D721Med (cell line): ENCODE data around the gene GNG7.

ENCODE experiments used
- DNase-seq: peaks from one replicate; pipeline ENCODE4 v3.0.0; 2011; ENCODE audit warnings: low spot score; ENCODE audit not compliant: insufficient read length
- FAIRE-seq: peaks from 2 replicates; lab custom pipeline; 2011; peaks lifted over from hg19 to GRCh38; lab: Jason Lieb, UNC
- TF ChIP-seq, protein P1 (sequence below): IDR thresholded peaks from 2 replicates; pipeline ENCODE4 v1.5.1; 2012; ENCODE audit warnings: mild to moderate bottlenecking, control low read depth; ENCODE audit not compliant: insufficient read depth; ENCODE audit errors: missing control alignments

The GNG7 gene

DNA sequence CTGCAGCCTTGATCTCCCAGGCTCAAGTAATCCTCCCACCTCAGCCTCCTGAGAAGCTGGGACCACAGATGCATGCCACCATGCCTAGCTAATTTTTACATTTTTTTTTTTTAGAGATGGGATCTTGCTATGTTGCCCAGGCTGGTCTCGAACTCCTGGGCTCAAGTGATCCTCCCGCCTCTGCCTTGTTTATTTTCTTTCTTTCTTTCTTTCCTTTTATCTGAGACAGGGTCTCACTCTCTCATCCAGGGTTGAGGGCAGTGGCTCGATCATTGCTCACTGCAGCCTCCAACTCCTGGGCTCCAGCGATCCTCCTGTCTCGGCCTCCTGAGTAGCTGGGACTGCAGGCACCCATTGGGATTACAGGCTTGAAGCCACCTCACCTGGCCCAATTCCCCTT is 3.8 kb upstream of the GNG7 start:
- no peak for FAIRE-seq
- DNase-seq, result no peak
- TF ChIP-seq, protein P1, sequence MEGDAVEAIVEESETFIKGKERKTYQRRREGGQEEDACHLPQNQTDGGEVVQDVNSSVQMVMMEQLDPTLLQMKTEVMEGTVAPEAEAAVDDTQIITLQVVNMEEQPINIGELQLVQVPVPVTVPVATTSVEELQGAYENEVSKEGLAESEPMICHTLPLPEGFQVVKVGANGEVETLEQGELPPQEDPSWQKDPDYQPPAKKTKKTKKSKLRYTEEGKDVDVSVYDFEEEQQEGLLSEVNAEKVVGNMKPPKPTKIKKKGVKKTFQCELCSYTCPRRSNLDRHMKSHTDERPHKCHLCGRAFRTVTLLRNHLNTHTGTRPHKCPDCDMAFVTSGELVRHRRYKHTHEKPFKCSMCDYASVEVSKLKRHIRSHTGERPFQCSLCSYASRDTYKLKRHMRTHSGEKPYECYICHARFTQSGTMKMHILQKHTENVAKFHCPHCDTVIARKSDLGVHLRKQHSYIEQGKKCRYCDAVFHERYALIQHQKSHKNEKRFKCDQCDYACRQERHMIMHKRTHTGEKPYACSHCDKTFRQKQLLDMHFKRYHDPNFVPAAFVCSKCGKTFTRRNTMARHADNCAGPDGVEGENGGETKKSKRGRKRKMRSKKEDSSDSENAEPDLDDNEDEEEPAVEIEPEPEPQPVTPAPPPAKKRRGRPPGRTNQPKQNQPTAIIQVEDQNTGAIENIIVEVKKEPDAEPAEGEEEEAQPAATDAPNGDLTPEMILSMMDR, result no peak

DNA sequence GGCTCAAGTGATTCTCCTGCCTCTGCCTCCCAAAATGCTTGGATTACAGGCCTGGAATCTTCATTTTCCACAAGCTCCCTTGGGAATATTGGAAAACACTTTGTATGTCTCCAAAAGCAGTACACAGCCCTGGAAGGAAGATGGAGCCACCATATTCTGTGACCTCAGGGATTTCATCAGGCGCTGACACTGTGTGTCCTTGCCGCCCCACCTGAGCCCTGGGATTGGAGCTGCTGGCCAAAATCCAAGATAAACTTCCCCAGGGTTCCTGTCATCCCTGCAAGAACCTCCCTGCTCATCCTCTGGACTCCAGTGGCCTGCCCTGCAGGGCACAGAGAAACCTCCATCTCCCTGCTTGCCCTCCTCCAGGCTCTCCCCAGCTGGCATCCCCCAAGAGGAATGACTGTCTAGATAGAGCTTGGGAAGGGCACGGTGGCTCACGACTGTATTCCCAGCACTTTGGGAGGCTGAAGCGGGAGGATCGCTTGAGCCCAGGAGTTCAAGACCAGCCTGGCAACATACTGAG is 1.3 kb upstream of the GNG7 start:
- DNase-seq (no peak), FAIRE-seq (no peak)
- TF ChIP-seq, protein P1, result no peak

DNA sequence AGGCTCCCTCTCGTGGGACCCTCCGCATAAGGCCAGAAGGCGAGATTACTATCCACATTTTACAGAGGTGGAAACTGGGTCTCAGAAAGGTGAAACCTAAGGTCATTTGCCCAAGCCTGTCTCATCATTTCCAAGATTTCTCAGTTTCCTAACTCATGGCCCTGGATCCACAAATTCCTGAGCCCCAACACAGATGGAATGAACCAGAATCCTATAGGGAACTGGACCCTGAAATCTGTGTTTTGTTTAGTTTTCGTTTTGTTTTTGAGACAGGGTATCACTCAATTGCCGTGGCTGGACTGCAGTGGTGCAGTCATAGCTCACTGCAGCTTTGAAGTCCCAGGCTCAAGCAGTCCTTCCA is 563 bp upstream of the GNG7 start:
- FAIRE-seq (no peak), DNase-seq (no peak)
- TF ChIP-seq, protein P1, result no peak

DNA sequence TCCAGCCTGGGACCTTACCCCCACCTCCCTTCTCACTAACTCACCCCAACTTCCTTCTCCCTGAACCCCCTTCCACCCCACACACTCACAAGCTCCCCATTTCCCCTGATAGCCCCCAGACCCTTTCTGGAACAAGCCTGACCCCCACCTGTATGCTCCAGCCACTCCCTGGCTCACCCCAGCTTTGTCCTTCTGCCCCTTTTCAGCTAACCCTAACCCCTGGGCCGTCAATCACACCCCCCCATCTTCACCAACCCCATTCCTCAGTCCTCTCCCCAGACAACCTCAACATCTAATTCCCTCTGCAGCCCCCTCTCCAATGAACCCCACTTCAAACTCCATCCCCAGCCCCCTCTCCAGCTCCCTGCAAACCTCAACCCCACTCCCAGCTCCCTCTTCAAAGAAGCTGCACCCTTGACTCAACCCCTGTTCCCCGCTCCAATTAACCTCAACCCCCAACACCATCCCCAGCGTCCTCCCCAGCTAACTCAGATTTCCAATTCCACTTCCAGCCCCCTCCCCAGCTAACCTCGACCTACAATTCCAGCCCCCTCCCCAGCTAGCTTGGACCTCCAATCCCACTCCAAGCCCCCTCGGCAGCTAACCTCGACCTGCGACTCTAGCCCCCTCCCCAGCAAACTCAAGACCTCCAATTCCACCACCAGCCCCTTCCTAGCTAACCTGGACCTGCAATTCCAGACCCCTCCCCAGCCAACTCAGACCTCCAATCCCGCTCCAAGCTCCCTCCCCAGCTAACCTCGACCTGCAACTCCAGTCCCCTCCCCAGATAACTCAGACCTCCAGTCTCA is 929 bp downstream of the GNG7 start:
- TF ChIP-seq, protein P1, result no peak
- no peak for DNase-seq
- no peak for FAIRE-seq

DNA sequence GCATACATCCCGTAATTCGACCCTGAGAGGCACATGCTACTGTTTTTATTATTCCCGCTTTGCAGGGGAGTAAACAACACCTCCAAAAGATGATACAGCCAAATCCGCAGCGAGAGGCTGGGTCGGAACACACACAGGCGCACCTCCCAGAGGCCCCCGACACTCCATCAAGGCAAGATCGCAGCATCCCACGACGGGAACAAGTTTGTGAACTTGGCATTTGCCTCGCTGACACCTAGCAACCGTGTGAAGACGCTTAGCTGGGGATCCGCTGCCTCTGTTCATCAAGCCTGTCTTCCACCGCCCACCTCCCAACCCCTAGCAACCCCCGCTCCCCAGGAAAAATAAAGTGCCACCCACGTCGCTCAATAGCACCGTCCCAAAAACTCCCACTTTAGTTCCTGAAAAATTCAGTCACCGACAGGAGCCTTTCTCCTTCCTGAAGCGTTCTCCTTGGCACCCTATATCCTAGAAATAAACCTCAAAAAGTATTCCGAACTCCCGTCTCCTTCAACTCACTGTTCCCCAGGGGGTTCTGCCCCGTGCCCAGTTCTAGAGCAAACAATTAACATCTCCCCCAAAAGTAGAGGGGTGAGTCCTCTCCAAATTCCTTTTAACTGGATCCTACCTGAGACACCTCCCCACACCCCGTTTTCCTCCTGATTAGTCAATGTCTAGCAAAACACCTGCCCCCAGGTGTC is 1.7 kb downstream of the GNG7 start:
- FAIRE-seq, result no peak
- TF ChIP-seq, protein P1, result no peak
- DNase-seq, result no peak

DNA sequence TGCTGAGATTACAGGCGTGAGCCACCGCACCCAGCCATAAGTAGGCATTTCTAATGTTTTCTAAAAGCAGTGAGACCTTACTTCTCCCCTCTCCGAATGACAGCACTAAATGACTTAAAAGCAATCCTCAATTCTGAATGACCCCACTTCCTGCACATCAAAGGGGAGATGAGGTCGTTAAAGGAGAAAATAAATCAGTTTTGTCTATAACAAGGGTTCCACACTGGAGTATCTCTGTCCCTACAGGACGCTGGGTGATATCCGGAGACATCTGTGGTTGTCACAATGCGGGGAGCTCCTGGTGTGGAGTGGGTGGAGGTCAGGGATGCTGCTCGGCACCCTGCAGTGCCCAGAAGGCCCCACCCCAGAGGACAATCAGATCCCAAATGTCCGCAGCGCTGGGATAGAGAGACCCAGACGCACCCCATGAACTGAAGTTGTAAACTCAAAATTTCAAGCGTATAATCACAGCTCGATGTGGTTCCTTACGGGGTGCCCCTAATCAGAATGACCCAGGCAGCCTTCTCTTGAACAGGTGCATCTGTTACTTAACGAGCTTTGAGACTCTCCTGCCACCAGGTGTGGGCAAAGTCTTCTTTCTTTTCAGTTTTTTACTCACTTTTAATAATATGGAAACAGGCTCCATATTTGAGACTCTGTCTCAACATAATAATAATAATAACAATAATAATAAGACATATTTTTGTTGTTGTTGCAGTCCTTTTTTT is 2.9 kb downstream of the GNG7 start:
- TF ChIP-seq, protein P1, result no peak
- FAIRE-seq (no peak), DNase-seq (no peak)
